Lower leg skin (tissue), 3 donors: Measurements from ENCODE around the gene RNF40.

Experiments
- CTCF ChIP-seq, 3 donors: fragments of 450-650 bp; IDR thresholded peaks; one replicate each; pipeline ENCODE4 v1.5.1; 2016; ENCODE audit warnings: antibody characterized with exemption in 3 of 3, mild to moderate bottlenecking in 3 of 3, moderate library complexity in 2 of 3
- POLR2A ChIP-seq, 2 donors: fragments of 450-650 bp; IDR thresholded peaks; one replicate each; pipeline ENCODE4 v1.6.1; 2016 to 2017; ENCODE audit warnings: antibody characterized with exemption in 2 of 2, mild to moderate bottlenecking in 1 of 2, moderate library complexity in 1 of 2

DNA sequence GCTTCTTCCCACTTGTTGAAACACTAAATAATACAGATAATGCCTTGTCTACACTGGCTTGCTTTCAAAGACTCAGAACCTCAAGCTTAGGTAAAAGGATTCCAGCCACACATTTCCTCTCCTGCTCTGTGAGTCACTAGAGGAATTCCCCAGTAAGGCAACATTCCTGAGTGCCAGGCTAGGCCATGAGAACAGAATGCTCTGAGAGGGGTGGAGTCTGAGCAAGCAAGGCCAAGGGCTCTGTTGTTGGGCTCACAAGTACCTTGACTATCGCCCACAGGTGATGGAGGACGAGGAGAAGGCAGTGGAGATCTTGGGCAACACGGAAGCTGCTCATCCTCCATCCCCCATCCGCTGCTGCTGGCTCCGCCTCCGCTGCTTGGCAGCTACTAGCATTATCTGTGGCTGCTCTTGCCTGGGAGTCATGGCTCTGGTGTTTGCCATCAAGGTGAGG, 20.6 kb upstream of the RNF40 start:
- TF ChIP-seq CTCF (IDR thresholded peaks at IDR 0.05): no peak
- no peak for TF ChIP-seq POLR2A (IDR thresholded peaks at IDR 0.05)
